ENCODE data around the gene RBM6.

- TF ChIP-seq, protein P1, sequence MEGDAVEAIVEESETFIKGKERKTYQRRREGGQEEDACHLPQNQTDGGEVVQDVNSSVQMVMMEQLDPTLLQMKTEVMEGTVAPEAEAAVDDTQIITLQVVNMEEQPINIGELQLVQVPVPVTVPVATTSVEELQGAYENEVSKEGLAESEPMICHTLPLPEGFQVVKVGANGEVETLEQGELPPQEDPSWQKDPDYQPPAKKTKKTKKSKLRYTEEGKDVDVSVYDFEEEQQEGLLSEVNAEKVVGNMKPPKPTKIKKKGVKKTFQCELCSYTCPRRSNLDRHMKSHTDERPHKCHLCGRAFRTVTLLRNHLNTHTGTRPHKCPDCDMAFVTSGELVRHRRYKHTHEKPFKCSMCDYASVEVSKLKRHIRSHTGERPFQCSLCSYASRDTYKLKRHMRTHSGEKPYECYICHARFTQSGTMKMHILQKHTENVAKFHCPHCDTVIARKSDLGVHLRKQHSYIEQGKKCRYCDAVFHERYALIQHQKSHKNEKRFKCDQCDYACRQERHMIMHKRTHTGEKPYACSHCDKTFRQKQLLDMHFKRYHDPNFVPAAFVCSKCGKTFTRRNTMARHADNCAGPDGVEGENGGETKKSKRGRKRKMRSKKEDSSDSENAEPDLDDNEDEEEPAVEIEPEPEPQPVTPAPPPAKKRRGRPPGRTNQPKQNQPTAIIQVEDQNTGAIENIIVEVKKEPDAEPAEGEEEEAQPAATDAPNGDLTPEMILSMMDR (IDR thresholded peaks at IDR 0.05) = no peak
- TF ChIP-seq POLR2AphosphoS5 (IDR thresholded peaks at IDR 0.05) = no peak
Measured at GRCh38 chr3:49896345-49896744, 43.6 kb upstream of the RBM6 start.
